Thyroid gland (tissue), 4 donors: ENCODE results near the gene SLITRK6.

ENCODE experiments used
- POLR2A ChIP-seq, 2 donors: fragments of 450-650 bp; IDR thresholded peaks; one replicate each; pipeline ENCODE4 v1.6.1; 2017; ENCODE audit warnings: antibody characterized with exemption in 2 of 2, mild to moderate bottlenecking in 2 of 2, moderate library complexity in 1 of 2
- TF ChIP-seq, protein P1 (sequence below), 6 experiments: fragments of 200-600 bp in 3 of 6; fragments of 450-650 bp in 3 of 6; sonication (generic) in 3 of 6; IDR thresholded peaks; one replicate each; pipeline ENCODE4 v1.5.1; 2016 to 2019; ENCODE audit warnings: antibody characterized with exemption in 6 of 6, mild to moderate bottlenecking in 2 of 6, inconsistent platforms in 1 of 6, moderate library complexity in 1 of 6

DNA sequence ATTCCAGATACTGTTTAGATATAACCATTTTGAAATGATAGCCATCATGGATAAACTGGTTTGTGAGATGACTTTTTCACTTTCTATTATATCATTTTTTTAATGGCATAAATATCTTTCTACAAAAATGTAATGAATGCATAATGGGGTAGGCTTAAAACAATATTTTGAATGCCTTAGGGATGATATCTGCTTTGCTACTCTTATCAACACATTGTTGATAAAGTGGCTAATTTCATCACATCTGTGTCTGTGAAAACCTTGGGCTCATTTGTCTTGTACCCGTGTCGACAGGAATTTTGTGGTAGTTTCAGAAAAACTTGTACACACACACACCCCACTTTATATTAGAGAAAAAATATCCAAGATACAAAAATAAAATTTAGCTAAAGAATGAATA is 44.1 kb downstream of the SLITRK6 start:
- no peak for TF ChIP-seq POLR2A (IDR thresholded peaks at IDR 0.05)
- TF ChIP-seq, protein P1, sequence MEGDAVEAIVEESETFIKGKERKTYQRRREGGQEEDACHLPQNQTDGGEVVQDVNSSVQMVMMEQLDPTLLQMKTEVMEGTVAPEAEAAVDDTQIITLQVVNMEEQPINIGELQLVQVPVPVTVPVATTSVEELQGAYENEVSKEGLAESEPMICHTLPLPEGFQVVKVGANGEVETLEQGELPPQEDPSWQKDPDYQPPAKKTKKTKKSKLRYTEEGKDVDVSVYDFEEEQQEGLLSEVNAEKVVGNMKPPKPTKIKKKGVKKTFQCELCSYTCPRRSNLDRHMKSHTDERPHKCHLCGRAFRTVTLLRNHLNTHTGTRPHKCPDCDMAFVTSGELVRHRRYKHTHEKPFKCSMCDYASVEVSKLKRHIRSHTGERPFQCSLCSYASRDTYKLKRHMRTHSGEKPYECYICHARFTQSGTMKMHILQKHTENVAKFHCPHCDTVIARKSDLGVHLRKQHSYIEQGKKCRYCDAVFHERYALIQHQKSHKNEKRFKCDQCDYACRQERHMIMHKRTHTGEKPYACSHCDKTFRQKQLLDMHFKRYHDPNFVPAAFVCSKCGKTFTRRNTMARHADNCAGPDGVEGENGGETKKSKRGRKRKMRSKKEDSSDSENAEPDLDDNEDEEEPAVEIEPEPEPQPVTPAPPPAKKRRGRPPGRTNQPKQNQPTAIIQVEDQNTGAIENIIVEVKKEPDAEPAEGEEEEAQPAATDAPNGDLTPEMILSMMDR (IDR thresholded peaks at IDR 0.05): no peak
